Lung (tissue), 12 donors: ENCODE results near the gene ARL5A. TPM values are rescaled to one million over a fixed set of nuclear protein-coding genes. Genes with fewer than 3 reads are reported as not detected.

Experiments
- ATAC-seq: fragments of 200-7000 bp; cut with Tn5 transposase; one replicate; pipeline ENCODE4 v1.9.1; 2020; ENCODE audit warnings: moderate number of reproducible peaks; ENCODE audit not compliant: insufficient read depth, low FRiP score
- DNase-seq, 3 donors: peaks; one replicate each; pipeline ENCODE4 v3.0.0-alpha.2; 2013 to 2017
- H3K27ac ChIP-seq, 2 donors: one replicate each; pipeline ENCODE4 v1.5.1; 2013; ENCODE audit warnings: mild to moderate bottlenecking in 2 of 2, moderate library complexity in 2 of 2, control low read depth in 1 of 2, inconsistent platforms in 1 of 2, low read depth in 1 of 2, low read length in 1 of 2
- H3K27me3 ChIP-seq, 3 donors: one replicate each; pipeline ENCODE4 v1.5.1; 2013; ENCODE audit warnings: low read length in 2 of 3; ENCODE audit not compliant: control insufficient read depth in 3 of 3, insufficient read depth in 3 of 3
- H3K36me3 ChIP-seq, 4 donors: one replicate each; pipeline ENCODE4 v1.5.1; 2013; ENCODE audit warnings: low read length in 4 of 4, mild to moderate bottlenecking in 1 of 4, moderate library complexity in 1 of 4; ENCODE audit not compliant: control insufficient read depth in 4 of 4, insufficient read depth in 4 of 4
- H3K4me1 ChIP-seq, 5 donors: one replicate each; pipeline ENCODE4 v1.5.1; 2013; ENCODE audit warnings: low read length in 5 of 5, mild to moderate bottlenecking in 2 of 5, moderate library complexity in 1 of 5; ENCODE audit not compliant: control insufficient read depth in 5 of 5, insufficient read depth in 5 of 5
- H3K4me3 ChIP-seq: one replicate; pipeline ENCODE4 v1.5.1; 2013; ENCODE audit warnings: mild to moderate bottlenecking, control low read depth, moderate library complexity
- H3K9ac ChIP-seq, 2 donors: one replicate each; pipeline ENCODE4 v1.5.1; 2013; ENCODE audit warnings: low read length in 2 of 2, control low read depth in 1 of 2; ENCODE audit not compliant: insufficient read depth in 1 of 2
- H3K9me3 ChIP-seq, 4 donors: one replicate each; pipeline ENCODE4 v1.5.1; 2013; ENCODE audit warnings: low read length in 3 of 4, mild to moderate bottlenecking in 1 of 4, moderate library complexity in 1 of 4; ENCODE audit not compliant: control insufficient read depth in 4 of 4, insufficient read depth in 3 of 4
- CTCF ChIP-seq: IDR thresholded peaks from 2 replicates; pipeline ENCODE4 v1.5.1; 2012; ENCODE audit warnings: mild to moderate bottlenecking; ENCODE audit errors: control extremely low read depth, extremely low read depth
- WGBS, 2 donors: extraction: QIAGEN DNeasy Blood & Tissue Kit; methylation state at CpG; one replicate each; pipeline ENCODE4 v1.1.7; 2013; 5-methylcytosine and 5-hydroxymethylcytosine counted together
- polyA plus RNA-seq, 2 donors: library from polyadenylated mRNA; stranded (reverse); fragments of 200-250 nt; gene quantifications; one replicate each; pipeline ENCODE4 v1.2.1, GENCODE V29; 2013
- total RNA-seq, 2 donors: library from RNA; depleted of rRNA in 1 of 2; stranded (reverse); fragments of >200 nt in 1 of 2; gene quantifications; one replicate each; pipeline ENCODE4 v1.2.1, GENCODE V29; 2014 to 2021
- donor health status: control.
- donor health status: control.
- donor health status: Bipolar disorder and iron deficiency.
- donor health status: healthy.
- donor health status: DM: yes; HTN: yes; CAD: no.

ARL5A gene
- total and polyA plus RNA-seq, 4 donors, result 11.3 to 107 (median 34.0) TPM

- DNase-seq, result peak in 1 of 3 donors; percentile 37
- 69 to 82% methylated on average over 2 of the region's 2 CpGs for WGBS, 2 donors
- no peak overlapping the region for H3K9ac ChIP-seq
- no peak for ATAC-seq
- H3K4me1 ChIP-seq, result peaks cover 0 to 3% (median 0%) of the 10 kb centered on the region in 5 donors
- H3K36me3 ChIP-seq, result peaks cover 6 to 25% (median 7%) of the 10 kb centered on the region in 4 donors
- no peak overlapping the region for H3K4me3 ChIP-seq
- H3K27ac ChIP-seq, result no peak overlapping the region
- no peak for TF ChIP-seq CTCF
- no peaks in the 10 kb centered on the region for H3K9me3 ChIP-seq
- no peaks in the 10 kb centered on the region for H3K27me3 ChIP-seq
These were observed 50.3 kb downstream of the ARL5A start for GRCh38 chr2:151777935-151778334.

GRCh38 chr2:151777487-151777886 is 50.7 kb downstream of the ARL5A start:
- no peak for TF ChIP-seq CTCF
- Histone ChIP-seq H3K36me3 (peaks cover 6 to 22% (median 7%) of the 10 kb centered on the region in 4 donors), H3K9ac (no peak overlapping the region), H3K9me3 (no peaks in the 10 kb centered on the region), H3K27me3 (no peaks in the 10 kb centered on the region), H3K4me1 (peaks cover 0 to 3% (median 0%) of the 10 kb centered on the region in 5 donors), H3K27ac (no peak overlapping the region), H3K4me3 (no peak overlapping the region)
- DNase-seq, result no peak
- WGBS, 2 donors, result 94 to 97% methylated on average over 3 of the region's 3 CpGs
- no peak for ATAC-seq

GRCh38 chr2:151776367-151776766 is 51.9 kb downstream of the ARL5A start:
- H3K4me1 ChIP-seq, result peaks cover 0 to 11% (median 3%) of the 10 kb centered on the region in 5 donors
- H3K36me3 ChIP-seq, result peaks cover 2 to 20% (median 4%) of the 10 kb centered on the region in 4 donors
- no peak for TF ChIP-seq CTCF
- no peaks in the 10 kb centered on the region for H3K27me3 ChIP-seq
- no peak overlapping the region for H3K27ac ChIP-seq
- no peak overlapping the region for H3K4me3 ChIP-seq
- 98 to 100% methylated on average over 1 of the region's 1 CpG for WGBS, 2 donors
- DNase-seq (no peak), ATAC-seq (no peak)
- H3K9ac ChIP-seq, result no peak overlapping the region
- H3K9me3 ChIP-seq, result no peaks in the 10 kb centered on the region
